IPS-18a (cell line): ENCODE measurements around the gene ZNF629.

Experiments
- H3K27ac ChIP-seq: one replicate; pipeline ENCODE4 v1.5.1; 2013; ENCODE audit warnings: low read length
- H3K27me3 ChIP-seq: one replicate; pipeline ENCODE4 v1.6.1; 2013; ENCODE audit warnings: mild to moderate bottlenecking, low read length; ENCODE audit not compliant: control insufficient read depth, insufficient read depth
- H3K36me3 ChIP-seq: one replicate; pipeline ENCODE4 v1.6.1; 2013; ENCODE audit warnings: low read depth, low read length; ENCODE audit not compliant: control insufficient read depth
- H3K4me1 ChIP-seq: one replicate; pipeline ENCODE4 v1.6.1; 2013; ENCODE audit warnings: low read depth, low read length; ENCODE audit not compliant: control insufficient read depth
- H3K4me3 ChIP-seq: one replicate; pipeline ENCODE4 v1.5.1; 2013; ENCODE audit warnings: low read length
- H3K9ac ChIP-seq: one replicate; pipeline ENCODE4 v1.6.1; 2013; ENCODE audit warnings: mild to moderate bottlenecking, low read length, moderate library complexity
- H3K9me3 ChIP-seq: one replicate; pipeline ENCODE4 v1.6.1; 2013; ENCODE audit warnings: low read depth, low read length; ENCODE audit not compliant: control insufficient read depth

The ZNF629 gene

GRCh38 chr16:30740364-30741251, 46.4 kb downstream of the ZNF629 start:
- Histone ChIP-seq H3K9me3 (no peaks in the 10 kb centered on the region), H3K27ac (peak overlapping the region; percentile 15), H3K9ac (no peak overlapping the region), H3K27me3 (no peaks in the 10 kb centered on the region), H3K4me1 (no peaks in the 10 kb centered on the region), H3K4me3 (no peak overlapping the region), H3K36me3 (peaks cover 49% of the 10 kb centered on the region)

- Histone ChIP-seq H3K4me1 (no peaks in the 10 kb centered on the region), H3K27ac (no peak overlapping the region), H3K27me3 (no peaks in the 10 kb centered on the region), H3K36me3 (peaks cover 50% of the 10 kb centered on the region), H3K9me3 (no peaks in the 10 kb centered on the region), H3K4me3 (no peak overlapping the region), H3K9ac (no peak overlapping the region)
Observed at GRCh38 chr16:30738984-30739951, 47.7 kb downstream of the ZNF629 start.

DNA sequence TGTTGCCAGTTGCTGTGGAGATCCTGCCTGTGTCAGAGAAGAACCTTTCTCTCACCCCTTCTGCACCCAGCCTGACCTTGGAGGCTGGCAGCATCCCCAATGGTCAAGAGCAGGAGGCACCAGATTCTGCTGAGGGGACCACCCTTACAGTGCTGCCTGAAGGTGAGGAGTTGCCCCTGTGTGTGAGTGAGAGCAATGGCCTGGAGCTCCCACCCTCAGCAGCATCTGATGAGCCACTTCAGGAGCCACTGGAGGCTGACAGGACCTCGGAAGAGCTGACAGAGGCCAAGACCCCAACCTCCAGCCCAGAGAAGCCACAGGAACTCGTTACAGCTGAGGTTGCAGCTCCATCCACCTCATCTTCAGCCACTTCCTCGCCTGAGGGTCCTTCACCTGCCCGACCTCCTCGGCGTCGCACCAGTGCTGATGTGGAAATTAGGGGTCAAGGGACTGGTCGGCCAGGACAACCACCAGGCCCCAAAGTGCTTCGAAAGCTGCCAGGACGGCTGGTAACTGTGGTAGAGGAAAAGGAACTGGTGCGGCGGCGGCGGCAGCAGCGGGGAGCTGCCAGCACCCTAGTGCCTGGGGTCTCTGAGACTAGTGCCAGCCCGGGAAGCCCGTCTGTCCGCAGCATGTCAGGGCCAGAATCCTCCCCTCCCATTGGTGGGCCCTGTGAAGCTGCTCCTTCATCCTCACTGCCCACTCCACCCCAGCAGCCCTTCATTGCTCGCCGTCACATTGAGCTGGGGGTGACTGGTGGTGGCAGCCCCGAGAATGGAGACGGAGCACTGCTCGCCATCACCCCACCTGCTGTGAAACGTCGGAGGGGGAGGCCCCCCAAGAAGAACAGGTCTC, 49.0 kb downstream of the ZNF629 start:
- Histone ChIP-seq H3K4me1 (no peaks in the 10 kb centered on the region), H3K4me3 (no peak overlapping the region), H3K27ac (no peak overlapping the region), H3K9ac (no peak overlapping the region), H3K9me3 (no peaks in the 10 kb centered on the region), H3K27me3 (no peaks in the 10 kb centered on the region), H3K36me3 (peaks cover 62% of the 10 kb centered on the region)

GRCh38 chr16:30736995-30737793, 49.8 kb downstream of the ZNF629 start:
- H3K36me3 ChIP-seq, result peaks cover 65% of the 10 kb centered on the region

GRCh38 chr16:30731411-30731810, 55.6 kb downstream of the ZNF629 start:
- no peak overlapping the region for H3K9ac ChIP-seq
- H3K9me3 ChIP-seq, result no peaks in the 10 kb centered on the region
- peaks cover 63% of the 10 kb centered on the region for H3K36me3 ChIP-seq
- H3K27me3 ChIP-seq, result no peaks in the 10 kb centered on the region
- no peak overlapping the region for H3K27ac ChIP-seq
- H3K4me3 ChIP-seq, result no peak overlapping the region
- H3K4me1 ChIP-seq, result peaks cover 5% of the 10 kb centered on the region

More at GRCh38 chr16:30736995-30737793, 49.8 kb downstream of the ZNF629 start:
- no peaks in the 10 kb centered on the region for H3K4me1 ChIP-seq
- no peak overlapping the region for H3K4me3 ChIP-seq
- H3K9me3 ChIP-seq, result no peaks in the 10 kb centered on the region
- no peak overlapping the region for H3K9ac ChIP-seq
- no peak overlapping the region for H3K27ac ChIP-seq
- no peaks in the 10 kb centered on the region for H3K27me3 ChIP-seq

GRCh38 chr16:30728899-30729672, 57.9 kb downstream of the ZNF629 start:
- no peak overlapping the region for H3K27ac ChIP-seq
- H3K4me1 ChIP-seq, result peaks cover 5% of the 10 kb centered on the region
- no peaks in the 10 kb centered on the region for H3K27me3 ChIP-seq
- no peak overlapping the region for H3K4me3 ChIP-seq
- no peak overlapping the region for H3K9ac ChIP-seq
- no peaks in the 10 kb centered on the region for H3K9me3 ChIP-seq
- H3K36me3 ChIP-seq, result peaks cover 71% of the 10 kb centered on the region
